ENCODE data around the gene XRCC3.

The XRCC3 gene

DNA sequence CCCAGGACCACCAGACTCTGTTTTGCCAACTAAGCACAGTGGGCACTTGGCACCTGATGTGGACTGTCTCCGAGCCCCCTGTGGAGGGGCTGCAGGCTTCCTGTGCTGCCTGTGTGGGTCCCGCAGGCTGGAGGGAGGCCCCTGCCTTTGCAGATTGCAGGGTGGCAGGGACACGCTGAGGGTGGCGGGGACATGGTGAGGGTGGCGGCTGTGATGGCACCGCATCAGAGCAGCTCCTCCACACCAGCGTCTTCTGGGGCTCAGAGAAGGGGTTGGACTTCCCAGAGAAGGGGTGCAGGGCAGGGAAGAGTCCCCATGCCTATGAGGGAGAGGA, 8.5 kb upstream of the XRCC3 start (continued):
- TF ChIP-seq ZNF19 (tag by site-specific recombination; IDR thresholded peaks at IDR 0.05; ENCODE audit: low read depth) (no peak), ZNF366 (tag by site-specific recombination; conservative IDR thresholded peaks at IDR 0.05) (no peak), ZNF341 (tag by site-specific recombination; IDR thresholded peaks at IDR 0.05; ENCODE audit: low read depth) (no peak), ZBTB21 (tag by site-specific recombination; IDR thresholded peaks at IDR 0.05) (no peak), ZNF23 (tag by site-specific recombination; IDR thresholded peaks at IDR 0.05; ENCODE audit: borderline replicate concordance) (no peak), ZIC2 (tag by site-specific recombination; IDR thresholded peaks at IDR 0.05) (peak; percentile 23; the same call in 1 of the 2 replicates), ZFP69B (tag by site-specific recombination; IDR thresholded peaks at IDR 0.05) (0 out of 2 replicates have a peak, but pooled peaks have one; percentile 34), ZNF223 (tag by site-specific recombination; IDR thresholded peaks at IDR 0.05) (no peak), SP3 (tag by site-specific recombination; IDR thresholded peaks at IDR 0.05) (no peak), GLIS2 (tag by site-specific recombination; IDR thresholded peaks at IDR 0.05) (0 out of 2 replicates have a peak, but pooled peaks have one; percentile 10), ZNF2 (tag by site-specific recombination; IDR thresholded peaks at IDR 0.05) (no peak), ZNF121 (tag by site-specific recombination; IDR thresholded peaks at IDR 0.05) (no peak)
- TF ChIP-seq, protein P1, sequence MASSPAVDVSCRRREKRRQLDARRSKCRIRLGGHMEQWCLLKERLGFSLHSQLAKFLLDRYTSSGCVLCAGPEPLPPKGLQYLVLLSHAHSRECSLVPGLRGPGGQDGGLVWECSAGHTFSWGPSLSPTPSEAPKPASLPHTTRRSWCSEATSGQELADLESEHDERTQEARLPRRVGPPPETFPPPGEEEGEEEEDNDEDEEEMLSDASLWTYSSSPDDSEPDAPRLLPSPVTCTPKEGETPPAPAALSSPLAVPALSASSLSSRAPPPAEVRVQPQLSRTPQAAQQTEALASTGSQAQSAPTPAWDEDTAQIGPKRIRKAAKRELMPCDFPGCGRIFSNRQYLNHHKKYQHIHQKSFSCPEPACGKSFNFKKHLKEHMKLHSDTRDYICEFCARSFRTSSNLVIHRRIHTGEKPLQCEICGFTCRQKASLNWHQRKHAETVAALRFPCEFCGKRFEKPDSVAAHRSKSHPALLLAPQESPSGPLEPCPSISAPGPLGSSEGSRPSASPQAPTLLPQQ (tag by site-specific recombination; IDR thresholded peaks at IDR 0.05) = peak; percentile 39; the same call in 1 of the 2 replicates
- TF ChIP-seq, protein P2, sequence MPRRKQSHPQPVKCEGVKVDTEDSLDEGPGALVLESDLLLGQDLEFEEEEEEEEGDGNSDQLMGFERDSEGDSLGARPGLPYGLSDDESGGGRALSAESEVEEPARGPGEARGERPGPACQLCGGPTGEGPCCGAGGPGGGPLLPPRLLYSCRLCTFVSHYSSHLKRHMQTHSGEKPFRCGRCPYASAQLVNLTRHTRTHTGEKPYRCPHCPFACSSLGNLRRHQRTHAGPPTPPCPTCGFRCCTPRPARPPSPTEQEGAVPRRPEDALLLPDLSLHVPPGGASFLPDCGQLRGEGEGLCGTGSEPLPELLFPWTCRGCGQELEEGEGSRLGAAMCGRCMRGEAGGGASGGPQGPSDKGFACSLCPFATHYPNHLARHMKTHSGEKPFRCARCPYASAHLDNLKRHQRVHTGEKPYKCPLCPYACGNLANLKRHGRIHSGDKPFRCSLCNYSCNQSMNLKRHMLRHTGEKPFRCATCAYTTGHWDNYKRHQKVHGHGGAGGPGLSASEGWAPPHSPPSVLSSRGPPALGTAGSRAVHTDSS (tag by site-specific recombination; IDR thresholded peaks at IDR 0.05) = no peak
- TF ChIP-seq, protein P3, sequence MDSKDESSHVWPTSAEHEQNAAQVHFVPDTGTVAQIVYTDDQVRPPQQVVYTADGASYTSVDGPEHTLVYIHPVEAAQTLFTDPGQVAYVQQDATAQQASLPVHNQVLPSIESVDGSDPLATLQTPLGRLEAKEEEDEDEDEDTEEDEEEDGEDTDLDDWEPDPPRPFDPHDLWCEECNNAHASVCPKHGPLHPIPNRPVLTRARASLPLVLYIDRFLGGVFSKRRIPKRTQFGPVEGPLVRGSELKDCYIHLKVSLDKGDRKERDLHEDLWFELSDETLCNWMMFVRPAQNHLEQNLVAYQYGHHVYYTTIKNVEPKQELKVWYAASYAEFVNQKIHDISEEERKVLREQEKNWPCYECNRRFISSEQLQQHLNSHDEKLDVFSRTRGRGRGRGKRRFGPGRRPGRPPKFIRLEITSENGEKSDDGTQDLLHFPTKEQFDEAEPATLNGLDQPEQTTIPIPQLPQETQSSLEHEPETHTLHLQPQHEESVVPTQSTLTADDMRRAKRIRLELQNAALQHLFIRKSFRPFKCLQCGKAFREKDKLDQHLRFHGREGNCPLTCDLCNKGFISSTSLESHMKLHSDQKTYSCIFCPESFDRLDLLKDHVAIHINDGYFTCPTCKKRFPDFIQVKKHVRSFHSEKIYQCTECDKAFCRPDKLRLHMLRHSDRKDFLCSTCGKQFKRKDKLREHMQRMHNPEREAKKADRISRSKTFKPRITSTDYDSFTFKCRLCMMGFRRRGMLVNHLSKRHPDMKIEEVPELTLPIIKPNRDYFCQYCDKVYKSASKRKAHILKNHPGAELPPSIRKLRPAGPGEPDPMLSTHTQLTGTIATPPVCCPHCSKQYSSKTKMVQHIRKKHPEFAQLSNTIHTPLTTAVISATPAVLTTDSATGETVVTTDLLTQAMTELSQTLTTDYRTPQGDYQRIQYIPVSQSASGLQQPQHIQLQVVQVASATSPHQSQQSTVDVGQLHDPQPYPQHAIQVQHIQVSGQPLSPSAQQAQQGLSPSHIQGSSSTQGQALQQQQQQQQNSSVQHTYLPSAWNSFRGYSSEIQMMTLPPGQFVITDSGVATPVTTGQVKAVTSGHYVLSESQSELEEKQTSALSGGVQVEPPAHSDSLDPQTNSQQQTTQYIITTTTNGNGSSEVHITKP (tag by site-specific recombination; IDR thresholded peaks at IDR 0.05) = no peak
- TF ChIP-seq, protein P4, sequence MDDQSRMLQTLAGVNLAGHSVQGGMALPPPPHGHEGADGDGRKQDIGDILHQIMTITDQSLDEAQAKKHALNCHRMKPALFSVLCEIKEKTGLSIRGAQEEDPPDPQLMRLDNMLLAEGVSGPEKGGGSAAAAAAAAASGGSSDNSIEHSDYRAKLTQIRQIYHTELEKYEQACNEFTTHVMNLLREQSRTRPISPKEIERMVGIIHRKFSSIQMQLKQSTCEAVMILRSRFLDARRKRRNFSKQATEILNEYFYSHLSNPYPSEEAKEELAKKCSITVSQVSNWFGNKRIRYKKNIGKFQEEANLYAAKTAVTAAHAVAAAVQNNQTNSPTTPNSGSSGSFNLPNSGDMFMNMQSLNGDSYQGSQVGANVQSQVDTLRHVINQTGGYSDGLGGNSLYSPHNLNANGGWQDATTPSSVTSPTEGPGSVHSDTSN (CRISPR knock-in tag; IDR thresholded peaks at IDR 0.05) = no peak
- TF ChIP-seq, protein P5, sequence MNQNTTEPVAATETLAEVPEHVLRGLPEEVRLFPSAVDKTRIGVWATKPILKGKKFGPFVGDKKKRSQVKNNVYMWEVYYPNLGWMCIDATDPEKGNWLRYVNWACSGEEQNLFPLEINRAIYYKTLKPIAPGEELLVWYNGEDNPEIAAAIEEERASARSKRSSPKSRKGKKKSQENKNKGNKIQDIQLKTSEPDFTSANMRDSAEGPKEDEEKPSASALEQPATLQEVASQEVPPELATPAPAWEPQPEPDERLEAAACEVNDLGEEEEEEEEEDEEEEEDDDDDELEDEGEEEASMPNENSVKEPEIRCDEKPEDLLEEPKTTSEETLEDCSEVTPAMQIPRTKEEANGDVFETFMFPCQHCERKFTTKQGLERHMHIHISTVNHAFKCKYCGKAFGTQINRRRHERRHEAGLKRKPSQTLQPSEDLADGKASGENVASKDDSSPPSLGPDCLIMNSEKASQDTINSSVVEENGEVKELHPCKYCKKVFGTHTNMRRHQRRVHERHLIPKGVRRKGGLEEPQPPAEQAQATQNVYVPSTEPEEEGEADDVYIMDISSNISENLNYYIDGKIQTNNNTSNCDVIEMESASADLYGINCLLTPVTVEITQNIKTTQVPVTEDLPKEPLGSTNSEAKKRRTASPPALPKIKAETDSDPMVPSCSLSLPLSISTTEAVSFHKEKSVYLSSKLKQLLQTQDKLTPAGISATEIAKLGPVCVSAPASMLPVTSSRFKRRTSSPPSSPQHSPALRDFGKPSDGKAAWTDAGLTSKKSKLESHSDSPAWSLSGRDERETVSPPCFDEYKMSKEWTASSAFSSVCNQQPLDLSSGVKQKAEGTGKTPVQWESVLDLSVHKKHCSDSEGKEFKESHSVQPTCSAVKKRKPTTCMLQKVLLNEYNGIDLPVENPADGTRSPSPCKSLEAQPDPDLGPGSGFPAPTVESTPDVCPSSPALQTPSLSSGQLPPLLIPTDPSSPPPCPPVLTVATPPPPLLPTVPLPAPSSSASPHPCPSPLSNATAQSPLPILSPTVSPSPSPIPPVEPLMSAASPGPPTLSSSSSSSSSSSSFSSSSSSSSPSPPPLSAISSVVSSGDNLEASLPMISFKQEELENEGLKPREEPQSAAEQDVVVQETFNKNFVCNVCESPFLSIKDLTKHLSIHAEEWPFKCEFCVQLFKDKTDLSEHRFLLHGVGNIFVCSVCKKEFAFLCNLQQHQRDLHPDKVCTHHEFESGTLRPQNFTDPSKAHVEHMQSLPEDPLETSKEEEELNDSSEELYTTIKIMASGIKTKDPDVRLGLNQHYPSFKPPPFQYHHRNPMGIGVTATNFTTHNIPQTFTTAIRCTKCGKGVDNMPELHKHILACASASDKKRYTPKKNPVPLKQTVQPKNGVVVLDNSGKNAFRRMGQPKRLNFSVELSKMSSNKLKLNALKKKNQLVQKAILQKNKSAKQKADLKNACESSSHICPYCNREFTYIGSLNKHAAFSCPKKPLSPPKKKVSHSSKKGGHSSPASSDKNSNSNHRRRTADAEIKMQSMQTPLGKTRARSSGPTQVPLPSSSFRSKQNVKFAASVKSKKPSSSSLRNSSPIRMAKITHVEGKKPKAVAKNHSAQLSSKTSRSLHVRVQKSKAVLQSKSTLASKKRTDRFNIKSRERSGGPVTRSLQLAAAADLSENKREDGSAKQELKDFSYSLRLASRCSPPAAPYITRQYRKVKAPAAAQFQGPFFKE (tag by site-specific recombination; IDR thresholded peaks at IDR 0.05; ENCODE audit: borderline replicate concordance) = no peak

Data from HEK293 (cell line).